SU-DHL-6 (cell line): ENCODE data around the gene CLUH.

Experiments used
- EZH2phosphoT487 ChIP-seq: fragments of 200-600 bp; sonication (generic), shearing (Covaris generic); conservative IDR thresholded peaks from 2 replicates; pipeline ENCODE4 v1.6.1; 2018; ENCODE audit warnings: mild to moderate bottlenecking, antibody characterized with exemption, low read length, moderate library complexity, mixed read lengths
- TF ChIP-seq, protein P1 (sequence below): fragments of 200-600 bp; sonication (generic); IDR thresholded peaks from one replicate; pipeline ENCODE4 v1.5.1; 2017; ENCODE audit warnings: antibody characterized with exemption, mild to moderate bottlenecking, low read length, moderate library complexity; ENCODE audit not compliant: insufficient read depth, poor library complexity, severe bottlenecking

DNA sequence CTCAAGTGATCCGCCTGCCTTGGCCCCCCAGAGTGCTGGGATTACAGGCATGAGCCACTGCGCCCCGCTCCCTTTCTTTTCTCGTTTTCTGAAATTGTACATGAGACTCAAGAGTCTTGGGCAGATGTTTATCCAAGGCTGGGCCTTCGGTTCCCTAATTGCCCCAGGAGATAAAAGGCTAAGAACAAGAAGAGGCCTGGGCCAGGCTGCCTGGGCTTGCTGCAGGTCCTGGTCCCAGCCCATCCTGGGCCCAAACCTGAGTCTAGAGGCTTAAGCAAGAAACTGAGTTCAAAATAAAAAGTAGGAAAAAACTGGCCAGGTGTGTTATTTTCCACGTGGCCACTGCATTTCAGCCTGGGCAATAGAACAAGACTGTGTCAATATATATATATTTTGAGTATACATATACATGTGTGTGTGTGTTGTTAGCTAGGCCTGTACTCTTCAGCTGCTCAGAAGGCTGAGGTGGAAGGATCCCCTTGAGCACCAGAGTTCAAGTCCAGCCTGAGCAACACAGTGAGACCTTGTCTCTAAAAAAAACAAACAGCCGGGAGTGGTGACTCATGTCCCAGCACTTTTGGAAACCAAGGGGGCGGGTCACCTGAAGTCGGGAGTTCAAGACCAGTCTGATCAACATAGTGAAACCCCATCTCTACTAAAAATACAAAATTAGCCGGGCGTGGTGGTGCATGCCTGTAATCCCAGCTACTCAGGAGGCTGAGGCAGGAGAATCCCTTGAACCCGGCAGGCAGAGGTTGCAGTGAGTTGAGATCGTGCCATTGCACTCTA is 6.8 kb upstream of the CLUH start:
- TF ChIP-seq, protein P1, sequence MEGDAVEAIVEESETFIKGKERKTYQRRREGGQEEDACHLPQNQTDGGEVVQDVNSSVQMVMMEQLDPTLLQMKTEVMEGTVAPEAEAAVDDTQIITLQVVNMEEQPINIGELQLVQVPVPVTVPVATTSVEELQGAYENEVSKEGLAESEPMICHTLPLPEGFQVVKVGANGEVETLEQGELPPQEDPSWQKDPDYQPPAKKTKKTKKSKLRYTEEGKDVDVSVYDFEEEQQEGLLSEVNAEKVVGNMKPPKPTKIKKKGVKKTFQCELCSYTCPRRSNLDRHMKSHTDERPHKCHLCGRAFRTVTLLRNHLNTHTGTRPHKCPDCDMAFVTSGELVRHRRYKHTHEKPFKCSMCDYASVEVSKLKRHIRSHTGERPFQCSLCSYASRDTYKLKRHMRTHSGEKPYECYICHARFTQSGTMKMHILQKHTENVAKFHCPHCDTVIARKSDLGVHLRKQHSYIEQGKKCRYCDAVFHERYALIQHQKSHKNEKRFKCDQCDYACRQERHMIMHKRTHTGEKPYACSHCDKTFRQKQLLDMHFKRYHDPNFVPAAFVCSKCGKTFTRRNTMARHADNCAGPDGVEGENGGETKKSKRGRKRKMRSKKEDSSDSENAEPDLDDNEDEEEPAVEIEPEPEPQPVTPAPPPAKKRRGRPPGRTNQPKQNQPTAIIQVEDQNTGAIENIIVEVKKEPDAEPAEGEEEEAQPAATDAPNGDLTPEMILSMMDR = no peak
- no peak for TF ChIP-seq EZH2phosphoT487
